Measurements from ENCODE around the gene FGF1. TPM values are rescaled to one million over a fixed set of nuclear protein-coding genes. Genes with fewer than 3 reads are reported as not detected.
A peak's percentile ranks its signal among the peaks of the same experiment; 100 is the strongest.

FGF1 gene
- total and polyA plus RNA-seq, 2 donors from 2014 or later: 2.1 to 89.7 TPM

DNA sequence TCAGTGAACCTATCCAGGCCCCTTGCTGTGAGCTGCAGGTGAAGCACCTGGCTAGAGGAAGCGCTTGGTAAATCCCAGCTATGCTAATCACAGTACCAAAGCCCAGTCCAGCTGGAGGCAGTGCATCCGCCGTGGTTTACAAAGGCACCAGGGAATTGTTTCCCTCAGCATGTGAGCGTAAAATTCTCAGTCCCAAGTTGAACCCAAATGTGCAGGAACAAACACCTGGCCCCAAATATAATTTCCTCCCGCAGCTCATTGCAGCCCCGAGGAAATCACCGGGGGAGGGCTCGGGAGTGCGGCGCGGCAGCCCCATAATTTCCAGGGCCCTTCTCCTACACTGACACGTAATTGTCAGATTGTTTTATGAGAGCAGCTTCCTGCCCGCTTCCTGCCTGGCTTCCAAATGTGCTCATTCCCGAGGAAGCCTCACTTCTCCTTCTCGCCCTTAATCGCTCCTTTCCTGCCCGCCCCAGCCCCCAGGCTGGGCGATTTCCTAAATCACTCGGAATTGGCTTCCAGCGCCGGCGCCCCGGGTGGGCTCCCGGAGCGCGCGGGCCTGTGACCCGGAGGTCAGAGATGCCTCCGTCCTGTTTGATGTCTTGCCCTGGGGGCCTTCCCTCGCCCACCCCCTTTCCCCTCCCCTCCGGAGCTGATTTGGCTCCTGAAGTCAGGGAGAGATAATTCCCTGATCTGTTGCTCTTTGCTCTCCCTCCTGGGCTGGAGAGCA is 134.4 kb downstream of the FGF1 start:
- Histone ChIP-seq H3K9ac (ENCODE audit: low read length in 3 of 3) (no peak overlapping the region), H3K9me3 (ENCODE audit: control insufficient read depth in 2 of 3, insufficient read depth in 1 of 3, low read length in 3 of 3) (no peaks in the 10 kb centered on the region), H3K4me1 (ENCODE audit: control insufficient read depth in 2 of 3, insufficient read depth in 2 of 3, low read depth in 1 of 3, low read length in 3 of 3) (peaks cover 0 to 5% (median 0%) of the 10 kb centered on the region in 3 donors), H3K36me3 (ENCODE audit: control insufficient read depth in 2 of 3, insufficient read depth in 3 of 3, low read length in 3 of 3) (no peaks in the 10 kb centered on the region), H3K4me3 (ENCODE audit: low read length in 3 of 3) (peak overlapping the region in 1 of 3 donors; percentile 35), H3K27ac (ENCODE audit: low read depth in 2 of 2, low read length in 2 of 2) (peak overlapping the region in 1 of 2 donors; percentile 48), H3K27me3 (ENCODE audit: control insufficient read depth, insufficient read depth, low read length) (no peaks in the 10 kb centered on the region)
- intact Hi-C loops (cut with DNase I): no loop called here
- FAIRE-seq (no peak), DNase-seq (peak in 4 of 5 donors; percentile 42 to 67 (median 57))
- TF ChIP-seq, protein P1, sequence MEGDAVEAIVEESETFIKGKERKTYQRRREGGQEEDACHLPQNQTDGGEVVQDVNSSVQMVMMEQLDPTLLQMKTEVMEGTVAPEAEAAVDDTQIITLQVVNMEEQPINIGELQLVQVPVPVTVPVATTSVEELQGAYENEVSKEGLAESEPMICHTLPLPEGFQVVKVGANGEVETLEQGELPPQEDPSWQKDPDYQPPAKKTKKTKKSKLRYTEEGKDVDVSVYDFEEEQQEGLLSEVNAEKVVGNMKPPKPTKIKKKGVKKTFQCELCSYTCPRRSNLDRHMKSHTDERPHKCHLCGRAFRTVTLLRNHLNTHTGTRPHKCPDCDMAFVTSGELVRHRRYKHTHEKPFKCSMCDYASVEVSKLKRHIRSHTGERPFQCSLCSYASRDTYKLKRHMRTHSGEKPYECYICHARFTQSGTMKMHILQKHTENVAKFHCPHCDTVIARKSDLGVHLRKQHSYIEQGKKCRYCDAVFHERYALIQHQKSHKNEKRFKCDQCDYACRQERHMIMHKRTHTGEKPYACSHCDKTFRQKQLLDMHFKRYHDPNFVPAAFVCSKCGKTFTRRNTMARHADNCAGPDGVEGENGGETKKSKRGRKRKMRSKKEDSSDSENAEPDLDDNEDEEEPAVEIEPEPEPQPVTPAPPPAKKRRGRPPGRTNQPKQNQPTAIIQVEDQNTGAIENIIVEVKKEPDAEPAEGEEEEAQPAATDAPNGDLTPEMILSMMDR (IDR thresholded peaks at IDR 0.05; ENCODE audit: borderline replicate concordance, extremely low read depth, insufficient read depth): no peak

DNA sequence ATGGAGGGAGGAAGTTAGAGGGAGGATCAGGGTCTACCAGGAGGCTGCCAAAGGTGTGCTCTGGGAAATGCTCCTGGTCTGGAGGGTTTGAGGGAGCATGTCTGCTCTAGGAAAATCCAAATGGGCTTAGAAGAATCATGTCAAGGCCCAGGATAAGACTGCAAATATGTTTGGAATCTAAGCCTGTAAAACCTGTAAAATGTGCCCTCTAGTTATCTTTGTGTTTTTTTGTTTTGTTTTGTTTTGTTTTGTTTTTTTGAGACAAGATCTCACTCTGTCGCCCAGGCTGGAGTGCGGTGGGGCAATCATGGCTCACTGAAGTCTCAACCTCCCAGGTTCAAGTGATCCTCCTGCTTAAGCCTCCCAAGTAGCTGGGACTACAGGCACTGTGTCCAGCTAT is 135.4 kb downstream of the FGF1 start:
- Histone ChIP-seq H3K9ac (ENCODE audit: low read length in 3 of 3) (no peak overlapping the region), H3K36me3 (ENCODE audit: control insufficient read depth in 2 of 3, insufficient read depth in 3 of 3, low read length in 3 of 3) (no peaks in the 10 kb centered on the region), H3K27me3 (ENCODE audit: control insufficient read depth, insufficient read depth, low read length) (no peaks in the 10 kb centered on the region), H3K27ac (ENCODE audit: low read depth in 2 of 2, low read length in 2 of 2) (no peak overlapping the region), H3K4me3 (ENCODE audit: low read length in 3 of 3) (no peak overlapping the region), H3K9me3 (ENCODE audit: control insufficient read depth in 2 of 3, insufficient read depth in 1 of 3, low read length in 3 of 3) (no peaks in the 10 kb centered on the region), H3K4me1 (ENCODE audit: control insufficient read depth in 2 of 3, insufficient read depth in 2 of 3, low read depth in 1 of 3, low read length in 3 of 3) (peaks cover 0 to 5% (median 0%) of the 10 kb centered on the region in 3 donors)
- FAIRE-seq (no peak), DNase-seq (no peak)
- intact Hi-C loops (cut with DNase I): no loop called here
- TF ChIP-seq, protein P1 (IDR thresholded peaks at IDR 0.05; ENCODE audit: borderline replicate concordance, extremely low read depth, insufficient read depth): no peak

DNA sequence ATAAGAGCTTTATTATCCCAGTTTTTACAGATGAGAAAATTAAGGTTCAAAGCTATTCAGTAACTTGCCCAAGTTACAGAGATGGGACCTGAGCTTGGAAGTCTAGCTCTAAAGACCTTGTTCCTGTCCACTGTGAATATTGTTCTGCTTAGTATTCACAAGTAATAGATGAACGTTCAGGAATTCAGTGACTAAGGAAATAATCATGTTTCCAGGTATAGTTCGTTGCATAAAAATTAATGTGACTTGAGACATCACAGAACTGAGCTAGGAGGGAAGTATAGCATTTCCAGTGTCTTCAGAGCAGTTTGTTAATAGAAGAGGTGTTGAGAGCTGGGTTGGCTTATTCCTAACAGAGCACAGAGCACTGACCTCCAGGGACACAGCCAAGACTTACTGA is 136.1 kb downstream of the FGF1 start:
- Histone ChIP-seq H3K36me3 (ENCODE audit: control insufficient read depth in 2 of 3, insufficient read depth in 3 of 3, low read length in 3 of 3) (no peaks in the 10 kb centered on the region), H3K9ac (ENCODE audit: low read length in 3 of 3) (no peak overlapping the region), H3K27ac (ENCODE audit: low read depth in 2 of 2, low read length in 2 of 2) (no peak overlapping the region), H3K27me3 (ENCODE audit: control insufficient read depth, insufficient read depth, low read length) (no peaks in the 10 kb centered on the region), H3K9me3 (ENCODE audit: control insufficient read depth in 2 of 3, insufficient read depth in 1 of 3, low read length in 3 of 3) (no peaks in the 10 kb centered on the region), H3K4me1 (ENCODE audit: control insufficient read depth in 2 of 3, insufficient read depth in 2 of 3, low read depth in 1 of 3, low read length in 3 of 3) (peaks cover 0 to 5% (median 0%) of the 10 kb centered on the region in 3 donors), H3K4me3 (ENCODE audit: low read length in 3 of 3) (no peak overlapping the region)
- TF ChIP-seq, protein P1 (IDR thresholded peaks at IDR 0.05; ENCODE audit: borderline replicate concordance, extremely low read depth, insufficient read depth): no peak
- intact Hi-C loops (cut with DNase I): loop anchor here (5.0 to 10.0 kb wide), 2 partner anchors 225 to 398 kb away; partner anchors contain the start of gene SPRY4
- DNase-seq (no peak), FAIRE-seq (no peak)
